ENCODE measurements around the gene LRRFIP1. TPM values are rescaled to one million over a fixed set of nuclear protein-coding genes. Genes with fewer than 3 reads are reported as not detected.

The LRRFIP1 gene
- total and polyA plus RNA-seq, 10 of the 15 experiments (the other 5 are each of a cell fraction or from before 2014, with no cell fraction given) = 36.2 to 120 (median 74.3) TPM

- no peak overlapping the region for H2AFZ ChIP-seq (ENCODE audit: control insufficient read depth, low read depth, low read length)
- no peak for FAIRE-seq
- ChIA-PET POLR2A (no interaction called here), SMC1A (ENCODE audit: uncharacterized antibody, unreplicated experiment) (no interaction called here), RAD21 (ENCODE audit: unreplicated experiment) (no interaction called here), CTCF (no interaction called here)
- no peaks in the 10 kb centered on the region for H3K79me2 ChIP-seq (ENCODE audit: control insufficient read depth, insufficient read depth, low read length)
- no peaks in the 10 kb centered on the region for H4K20me1 ChIP-seq (ENCODE audit: control insufficient read depth, insufficient read depth)
- in situ Hi-C loops (cut with MboI) = no loop called here
- no peak overlapping the region for H3K27ac ChIP-seq (ENCODE audit: control insufficient read depth, insufficient read depth)
- H3K4me1 ChIP-seq (ENCODE audit: control insufficient read depth, insufficient read depth, low read length) = no peaks in the 10 kb centered on the region
- no peak overlapping the region for H3K4me2 ChIP-seq (ENCODE audit: control insufficient read depth, insufficient read depth)
- ATAC-seq = no peak
- 95% methylated on average over 10 of the region's 10 CpGs for WGBS (ENCODE audit: insufficient coverage, insufficient replicate concordance, low lambda C conversion rate, missing lambda C conversion rate)
- H3K27me3 ChIP-seq (replicated peaks in 1 of 2; ENCODE audit: control insufficient read depth in 2 of 2, insufficient read depth in 2 of 2, low read length in 1 of 2) = no peaks in the 10 kb centered on the region
- intact Hi-C loops (cut with micrococcal nuclease; ENCODE audit: unreplicated experiment) = no loop called here
- no peak for DNase-seq (ENCODE audit: low read depth, low spot score)
- peaks cover 14 to 45% of the 10 kb centered on the region in 2 experiments for H3K36me3 ChIP-seq (ENCODE audit: control insufficient read depth in 2 of 2, insufficient read depth in 2 of 2, low read length in 1 of 2)
- H3K4me3 ChIP-seq = no peak overlapping the region
- H3K9ac ChIP-seq (ENCODE audit: control insufficient read depth, insufficient read depth, low read length) = no peak overlapping the region
- no peaks in the 10 kb centered on the region for H3K9me3 ChIP-seq (replicated peaks; ENCODE audit: control insufficient read depth, insufficient read depth, low read length)
- BruUV-seq (replicated peaks) = no TSS peak
- TF ChIP-seq RCOR1 (conservative IDR thresholded peaks at IDR 0.05; ENCODE audit: low read depth, low read length) (no peak), LARP7 (IDR thresholded peaks at IDR 0.05) (no peak), RBBP5 (conservative IDR thresholded peaks at IDR 0.05) (no peak), ZSCAN29 (IDR thresholded peaks at IDR 0.05) (no peak), BCL3 (IDR thresholded peaks at IDR 0.05; ENCODE audit: borderline replicate concordance, insufficient read depth, low read depth, low read length, poor library complexity, severe bottlenecking) (no peak), BCLAF1 (IDR thresholded peaks at IDR 0.05) (no peak), PML (IDR thresholded peaks at IDR 0.05; ENCODE audit: low read length) (no peak), SREBF1 (IDR thresholded peaks at IDR 0.05; ENCODE audit: low read length) (no peak), ZBED1 (IDR thresholded peaks at IDR 0.05; ENCODE audit: borderline replicate concordance) (no peak), ZNF217 (IDR thresholded peaks at IDR 0.05) (no peak), IKZF1 (conservative IDR thresholded peaks at IDR 0.05) (no peak), HDAC6 (IDR thresholded peaks at IDR 0.05; ENCODE audit: unreplicated experiment) (no peak), BACH1 (IDR thresholded peaks at IDR 0.05; ENCODE audit: borderline replicate concordance) (no peak), BHLHE40 (IDR thresholded peaks at IDR 0.05; ENCODE audit: borderline replicate concordance in 1 of 2, low read depth in 2 of 2, low read length in 1 of 2) (no peak), SIX5 (IDR thresholded peaks at IDR 0.05; ENCODE audit: low read depth, low read length, severe bottlenecking) (no peak), SRF (IDR thresholded peaks at IDR 0.05; ENCODE audit: low read depth in 2 of 2, low read length in 2 of 2) (no peak), NR2F1 (conservative IDR thresholded peaks at IDR 0.05) (no peak)
- TF ChIP-seq, protein P1, sequence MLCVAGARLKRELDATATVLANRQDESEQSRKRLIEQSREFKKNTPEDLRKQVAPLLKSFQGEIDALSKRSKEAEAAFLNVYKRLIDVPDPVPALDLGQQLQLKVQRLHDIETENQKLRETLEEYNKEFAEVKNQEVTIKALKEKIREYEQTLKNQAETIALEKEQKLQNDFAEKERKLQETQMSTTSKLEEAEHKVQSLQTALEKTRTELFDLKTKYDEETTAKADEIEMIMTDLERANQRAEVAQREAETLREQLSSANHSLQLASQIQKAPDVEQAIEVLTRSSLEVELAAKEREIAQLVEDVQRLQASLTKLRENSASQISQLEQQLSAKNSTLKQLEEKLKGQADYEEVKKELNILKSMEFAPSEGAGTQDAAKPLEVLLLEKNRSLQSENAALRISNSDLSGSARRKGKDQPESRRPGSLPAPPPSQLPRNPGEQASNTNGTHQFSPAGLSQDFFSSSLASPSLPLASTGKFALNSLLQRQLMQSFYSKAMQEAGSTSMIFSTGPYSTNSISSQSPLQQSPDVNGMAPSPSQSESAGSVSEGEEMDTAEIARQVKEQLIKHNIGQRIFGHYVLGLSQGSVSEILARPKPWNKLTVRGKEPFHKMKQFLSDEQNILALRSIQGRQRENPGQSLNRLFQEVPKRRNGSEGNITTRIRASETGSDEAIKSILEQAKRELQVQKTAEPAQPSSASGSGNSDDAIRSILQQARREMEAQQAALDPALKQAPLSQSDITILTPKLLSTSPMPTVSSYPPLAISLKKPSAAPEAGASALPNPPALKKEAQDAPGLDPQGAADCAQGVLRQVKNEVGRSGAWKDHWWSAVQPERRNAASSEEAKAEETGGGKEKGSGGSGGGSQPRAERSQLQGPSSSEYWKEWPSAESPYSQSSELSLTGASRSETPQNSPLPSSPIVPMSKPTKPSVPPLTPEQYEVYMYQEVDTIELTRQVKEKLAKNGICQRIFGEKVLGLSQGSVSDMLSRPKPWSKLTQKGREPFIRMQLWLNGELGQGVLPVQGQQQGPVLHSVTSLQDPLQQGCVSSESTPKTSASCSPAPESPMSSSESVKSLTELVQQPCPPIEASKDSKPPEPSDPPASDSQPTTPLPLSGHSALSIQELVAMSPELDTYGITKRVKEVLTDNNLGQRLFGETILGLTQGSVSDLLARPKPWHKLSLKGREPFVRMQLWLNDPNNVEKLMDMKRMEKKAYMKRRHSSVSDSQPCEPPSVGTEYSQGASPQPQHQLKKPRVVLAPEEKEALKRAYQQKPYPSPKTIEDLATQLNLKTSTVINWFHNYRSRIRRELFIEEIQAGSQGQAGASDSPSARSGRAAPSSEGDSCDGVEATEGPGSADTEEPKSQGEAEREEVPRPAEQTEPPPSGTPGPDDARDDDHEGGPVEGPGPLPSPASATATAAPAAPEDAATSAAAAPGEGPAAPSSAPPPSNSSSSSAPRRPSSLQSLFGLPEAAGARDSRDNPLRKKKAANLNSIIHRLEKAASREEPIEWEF (IDR thresholded peaks at IDR 0.05; ENCODE audit: insufficient replicate concordance, low read depth, low read length) = no peak
Observed at GRCh38 chr2:237759176-237759575, 131.8 kb downstream of the LRRFIP1 start.

Data from GM12878 (cell line).